Testis (tissue), 5 donors: ENCODE results near the gene OR52W1. TPM values are rescaled to one million over a fixed set of nuclear protein-coding genes. Genes with fewer than 3 reads are reported as not detected.

Source experiments
- DNase-seq: peaks from one replicate; pipeline ENCODE4 v3.0.0-alpha.2; 2019
- H3K27ac ChIP-seq, 2 donors: fragments of 200-600 bp; sonication (generic); one replicate each; pipeline ENCODE4 v1.5.1; 2019
- H3K27me3 ChIP-seq: fragments of 200-600 bp; sonication (generic); one replicate; pipeline ENCODE4 v1.5.1; 2019
- H3K36me3 ChIP-seq: fragments of 200-600 bp; sonication (generic); one replicate; pipeline ENCODE4 v1.5.1; 2017; ENCODE audit warnings: low read depth; ENCODE audit errors: missing control alignments
- H3K4me1 ChIP-seq: fragments of 200-600 bp; sonication (generic); one replicate; pipeline ENCODE4 v1.5.1; 2019
- H3K4me3 ChIP-seq, 2 donors: fragments of 200-600 bp; sonication (generic); one replicate each; pipeline ENCODE4 v1.5.1; 2017 to 2019
- H3K9me3 ChIP-seq: fragments of 200-600 bp; sonication (generic); one replicate; pipeline ENCODE4 v1.5.1; 2017
- POLR2A ChIP-seq: fragments of 450-650 bp; IDR thresholded peaks from one replicate; pipeline ENCODE4 v1.6.1; 2017; ENCODE audit warnings: antibody characterized with exemption, mild to moderate bottlenecking, moderate library complexity
- WGBS, 2 donors: methylation state at CpG; one replicate each; pipeline ENCODE4 v1.1.5; 2018; 5-methylcytosine and 5-hydroxymethylcytosine counted together
- intact Hi-C: fragments of 100-400 bp; cut with DNase I; formaldehyde crosslinking; loops from one replicate; pipeline ENCODE4 v1.15.1; 2023; ENCODE audit warnings: low total_unique reads
- long read RNA-seq, 2 donors: transcript quantifications; one replicate each; lab custom pipeline, GENCODE V29; 2026
- polyA plus RNA-seq: library from polyadenylated mRNA; stranded (reverse); fragments of 350-450 nt; fragmentation: Illumina TruSeq; extraction: RNeasy Lipid Tissue Mini Kit (QIAGEN cat#74804); gene quantifications from one replicate; pipeline ENCODE4 v1.2.3, GENCODE V29; 2014; ENCODE audit warnings: low read depth, low replicate concordance; ENCODE audit not compliant: insufficient read depth
- total RNA-seq, 2 donors: library from RNA; depleted of rRNA; stranded (reverse); fragments of >200 nt; gene quantifications; one replicate each; pipeline ENCODE4 v1.2.3, GENCODE V29; 2016
- TF ChIP-seq, protein P1 (sequence below), 3 experiments: fragments of 450-650 bp in 2 of 3; fragments of 200-600 bp in 1 of 3; sonication (generic) in 1 of 3; IDR thresholded peaks; one replicate each; pipeline ENCODE4 v1.5.1; 2016 to 2019; ENCODE audit warnings: antibody characterized with exemption in 3 of 3, mild to moderate bottlenecking in 2 of 3, moderate library complexity in 1 of 3

Gene OR52W1
- total RNA-seq (not detected), polyA plus RNA-seq (not detected)
- long read RNA-seq, donor 1 = 0 reads
- long read RNA-seq, donor 2 = 0 reads

- intact Hi-C loops = no loop called here
- H3K27ac ChIP-seq = no peak within 1 kb of the TSS
- no peak for DNase-seq
- H3K27me3 ChIP-seq = no peaks in the 10 kb centered on the region
- H3K36me3 ChIP-seq = no peaks in the 10 kb centered on the region
- TF ChIP-seq, protein P1, sequence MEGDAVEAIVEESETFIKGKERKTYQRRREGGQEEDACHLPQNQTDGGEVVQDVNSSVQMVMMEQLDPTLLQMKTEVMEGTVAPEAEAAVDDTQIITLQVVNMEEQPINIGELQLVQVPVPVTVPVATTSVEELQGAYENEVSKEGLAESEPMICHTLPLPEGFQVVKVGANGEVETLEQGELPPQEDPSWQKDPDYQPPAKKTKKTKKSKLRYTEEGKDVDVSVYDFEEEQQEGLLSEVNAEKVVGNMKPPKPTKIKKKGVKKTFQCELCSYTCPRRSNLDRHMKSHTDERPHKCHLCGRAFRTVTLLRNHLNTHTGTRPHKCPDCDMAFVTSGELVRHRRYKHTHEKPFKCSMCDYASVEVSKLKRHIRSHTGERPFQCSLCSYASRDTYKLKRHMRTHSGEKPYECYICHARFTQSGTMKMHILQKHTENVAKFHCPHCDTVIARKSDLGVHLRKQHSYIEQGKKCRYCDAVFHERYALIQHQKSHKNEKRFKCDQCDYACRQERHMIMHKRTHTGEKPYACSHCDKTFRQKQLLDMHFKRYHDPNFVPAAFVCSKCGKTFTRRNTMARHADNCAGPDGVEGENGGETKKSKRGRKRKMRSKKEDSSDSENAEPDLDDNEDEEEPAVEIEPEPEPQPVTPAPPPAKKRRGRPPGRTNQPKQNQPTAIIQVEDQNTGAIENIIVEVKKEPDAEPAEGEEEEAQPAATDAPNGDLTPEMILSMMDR (IDR thresholded peaks at IDR 0.05) = no peak
- TF ChIP-seq POLR2A = no peak
- WGBS, 2 donors = 98% methylated on average over 5 of the region's 5 CpGs; no CpG with 5 or more reads in 1 of the 2 donors
- no peaks in the 10 kb centered on the region for H3K9me3 ChIP-seq
- H3K4me1 ChIP-seq = no peaks in the 10 kb centered on the region
- no peak within 1 kb of the TSS for H3K4me3 ChIP-seq
Observed at GRCh38 chr11:6199174-6199810, at the start of gene OR52W1. OR52W1 (plus strand) TSS chr11:6199224; CDS start chr11:6199224, 0 bp downstream.

DNA sequence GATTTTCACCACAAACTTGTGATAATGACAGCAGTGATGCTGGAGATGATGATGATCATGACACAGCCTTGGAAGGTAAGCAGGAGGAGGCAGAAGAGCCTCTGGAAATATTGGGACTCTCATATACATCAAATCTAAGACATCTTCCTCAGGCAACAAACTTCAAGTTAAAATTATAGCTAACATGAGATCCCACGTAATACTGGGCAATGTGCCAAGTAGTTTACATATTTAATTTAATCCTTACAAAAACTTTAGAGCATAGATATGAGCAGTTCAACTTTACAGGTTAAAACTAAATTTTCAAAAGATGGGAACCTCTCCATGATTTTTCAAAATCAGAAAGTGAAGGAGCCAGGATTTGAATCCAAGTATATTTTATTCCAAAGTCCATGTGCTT, 47.9 kb upstream of the OR52W1 start:
- WGBS, 2 donors = 38 to 50% methylated on average over 1 of the region's 1 CpG
- intact Hi-C loops = no loop called here
- no peaks in the 10 kb centered on the region for H3K36me3 ChIP-seq
- no peak overlapping the region for H3K27ac ChIP-seq
- no peak for TF ChIP-seq POLR2A
- H3K4me3 ChIP-seq = no peak overlapping the region
- H3K4me1 ChIP-seq = no peaks in the 10 kb centered on the region
- no peaks in the 10 kb centered on the region for H3K27me3 ChIP-seq
- H3K9me3 ChIP-seq = no peaks in the 10 kb centered on the region
- no peak for DNase-seq

DNA sequence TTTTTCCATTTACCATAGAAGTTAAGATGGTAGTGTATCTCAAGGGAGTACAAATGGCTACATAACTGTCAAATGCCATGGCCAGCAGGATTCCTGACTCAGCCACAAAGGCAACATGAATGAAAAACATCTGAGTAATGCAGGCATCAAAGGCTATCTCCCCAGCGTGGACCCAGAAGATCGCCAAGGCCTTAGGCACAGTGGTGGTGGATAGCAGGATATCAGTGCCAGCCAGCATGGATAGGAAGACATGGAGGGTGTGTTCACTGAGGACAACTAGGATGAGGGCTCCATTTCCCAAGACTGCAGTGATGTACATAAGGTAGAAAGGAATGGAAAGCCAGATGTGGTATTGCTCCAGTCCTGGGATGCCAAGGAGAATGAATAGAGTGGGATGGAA, 46.9 kb upstream of the OR52W1 start:
- H3K4me1 ChIP-seq = no peaks in the 10 kb centered on the region
- DNase-seq = no peak
- no peaks in the 10 kb centered on the region for H3K36me3 ChIP-seq
- no peaks in the 10 kb centered on the region for H3K9me3 ChIP-seq
- intact Hi-C loops = no loop called here
- TF ChIP-seq, protein P1 (IDR thresholded peaks at IDR 0.05) = no peak
- TF ChIP-seq POLR2A = no peak
- no peak overlapping the region for H3K27ac ChIP-seq
- H3K27me3 ChIP-seq = no peaks in the 10 kb centered on the region
- WGBS, 2 donors = 77 to 79% methylated on average over 2 of the region's 2 CpGs
- no peak overlapping the region for H3K4me3 ChIP-seq

GRCh38 chr11:6156628-6157359, 42.2 kb upstream of the OR52W1 start:
- intact Hi-C loops = no loop called here
- Histone ChIP-seq H3K27ac (no peak overlapping the region), H3K36me3 (no peaks in the 10 kb centered on the region), H3K4me1 (no peaks in the 10 kb centered on the region), H3K9me3 (no peaks in the 10 kb centered on the region), H3K27me3 (no peaks in the 10 kb centered on the region), H3K4me3 (no peak overlapping the region)
- 74 to 77% methylated on average over 7 of the region's 7 CpGs for WGBS, 2 donors
- TF ChIP-seq, protein P1 (IDR thresholded peaks at IDR 0.05) = no peak
- no peak for TF ChIP-seq POLR2A
- DNase-seq = no peak

- Histone ChIP-seq H3K27ac (no peak within 1 kb of the TSS), H3K4me1 (no peaks in the 10 kb centered on the region), H3K36me3 (no peaks in the 10 kb centered on the region), H3K27me3 (no peaks in the 10 kb centered on the region), H3K9me3 (no peaks in the 10 kb centered on the region), H3K4me3 (no peak within 1 kb of the TSS)
- intact Hi-C loops = no loop called here
- no peak for TF ChIP-seq POLR2A
- TF ChIP-seq, protein P1 (IDR thresholded peaks at IDR 0.05) = no peak
- WGBS, 2 donors = 72 to 84% methylated on average over 1 of the region's 1 CpG
- DNase-seq = no peak
Observed at GRCh38 chr11:6170226-6170625, 28.8 kb upstream of the OR52W1 start, which contains the start of gene OR52B2. OR52B2 (minus strand) TSS chr11:6170326; CDS start chr11:6170326, 0 bp downstream.
